Esophagus squamous epithelium (tissue), 5 donors: ENCODE results near the gene FAM118B. TPM values are rescaled to one million over a fixed set of nuclear protein-coding genes. Genes with fewer than 3 reads are reported as not detected.

Experiments
- DNase-seq: peaks from one replicate; lab custom pipeline; 2025; lab: John Stamatoyannopoulos, UW
- H3K27ac ChIP-seq, 4 donors: fragments of 200-600 bp; sonication (generic); one replicate each; pipeline ENCODE4 v1.5.1; 2016 to 2019; ENCODE audit warnings: mild to moderate bottlenecking in 1 of 4
- H3K27me3 ChIP-seq, 4 donors: fragments of 200-600 bp; sonication (generic); 1 replicate in 3 of 4; 2 replicates in 1 of 4; pipeline versions ENCODE4 v1.5.1 to v1.6.0; 2017 to 2021; ENCODE audit warnings: antibody characterized with exemption in 1 of 4
- H3K36me3 ChIP-seq, 3 donors: fragments of 200-600 bp; sonication (generic); one replicate each; pipeline ENCODE4 v1.5.1; 2016 to 2019
- H3K4me1 ChIP-seq, 3 donors: fragments of 200-600 bp; sonication (generic); one replicate each; pipeline ENCODE4 v1.5.1; 2017 to 2019
- H3K4me3 ChIP-seq, 4 donors: fragments of 200-600 bp; sonication (generic); 1 replicate in 3 of 4; 2 replicates in 1 of 4; pipeline ENCODE4 v1.5.1; 2016 to 2019; ENCODE audit warnings: mild to moderate bottlenecking in 2 of 4, moderate library complexity in 1 of 4
- H3K9me3 ChIP-seq, 3 donors: fragments of 200-600 bp; sonication (generic); one replicate each; pipeline ENCODE4 v1.5.1; 2016 to 2019
- POLR2A ChIP-seq, 4 donors: fragments of 450-650 bp; IDR thresholded peaks; one replicate each; pipeline ENCODE4 v1.6.1; 2017; ENCODE audit warnings: antibody characterized with exemption in 4 of 4, mild to moderate bottlenecking in 4 of 4, moderate library complexity in 3 of 4
- WGBS, 2 donors: methylation state at CpG; one replicate each; pipeline ENCODE4 v1.1.5; 2018; 5-methylcytosine and 5-hydroxymethylcytosine counted together
- intact Hi-C: fragments of 100-400 bp; cut with DNase I; formaldehyde crosslinking; loops from one replicate; pipeline ENCODE4 v1.15.0; 2022
- total RNA-seq, 4 donors: library from RNA; depleted of rRNA; stranded (reverse); fragments of >200 nt; gene quantifications; one replicate each; pipeline ENCODE4 v1.1.0, GENCODE V29; 2016
- TF ChIP-seq, protein P1 (sequence below), 6 experiments: fragments of 450-650 bp in 4 of 6; fragments of 200-600 bp in 2 of 6; sonication (generic) in 2 of 6; IDR thresholded peaks; one replicate each; pipeline ENCODE4 v1.5.1; 2016 to 2019; ENCODE audit warnings: antibody characterized with exemption in 6 of 6, mild to moderate bottlenecking in 4 of 6, moderate library complexity in 4 of 6
- donor health status: DM: yes; HTN: yes; CAD: no.

Gene FAM118B
- total RNA-seq, 4 donors from 2014 or later = 6.5 to 18.5 (median 13.6) TPM

DNA sequence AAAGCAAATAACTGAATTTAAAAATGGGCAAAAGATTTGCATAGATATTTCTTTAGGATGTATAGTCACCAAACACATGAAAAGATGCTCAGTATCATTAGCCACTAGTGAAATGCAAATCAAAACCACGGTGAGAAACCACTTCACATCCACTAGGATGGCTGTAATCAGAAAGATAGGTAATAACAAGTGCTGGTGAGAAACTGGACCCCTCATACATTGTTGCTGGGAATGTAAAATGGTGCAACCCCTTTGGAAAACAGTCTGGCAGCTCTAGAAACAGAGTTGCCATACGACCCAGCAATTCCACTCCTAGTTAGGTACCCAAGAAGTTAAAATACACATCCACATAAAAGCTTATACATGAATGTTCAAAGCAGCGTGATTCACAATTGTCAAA lies 16.5 kb upstream of the FAM118B start:
- TF ChIP-seq POLR2A (IDR thresholded peaks at IDR 0.05) = no peak
- TF ChIP-seq, protein P1, sequence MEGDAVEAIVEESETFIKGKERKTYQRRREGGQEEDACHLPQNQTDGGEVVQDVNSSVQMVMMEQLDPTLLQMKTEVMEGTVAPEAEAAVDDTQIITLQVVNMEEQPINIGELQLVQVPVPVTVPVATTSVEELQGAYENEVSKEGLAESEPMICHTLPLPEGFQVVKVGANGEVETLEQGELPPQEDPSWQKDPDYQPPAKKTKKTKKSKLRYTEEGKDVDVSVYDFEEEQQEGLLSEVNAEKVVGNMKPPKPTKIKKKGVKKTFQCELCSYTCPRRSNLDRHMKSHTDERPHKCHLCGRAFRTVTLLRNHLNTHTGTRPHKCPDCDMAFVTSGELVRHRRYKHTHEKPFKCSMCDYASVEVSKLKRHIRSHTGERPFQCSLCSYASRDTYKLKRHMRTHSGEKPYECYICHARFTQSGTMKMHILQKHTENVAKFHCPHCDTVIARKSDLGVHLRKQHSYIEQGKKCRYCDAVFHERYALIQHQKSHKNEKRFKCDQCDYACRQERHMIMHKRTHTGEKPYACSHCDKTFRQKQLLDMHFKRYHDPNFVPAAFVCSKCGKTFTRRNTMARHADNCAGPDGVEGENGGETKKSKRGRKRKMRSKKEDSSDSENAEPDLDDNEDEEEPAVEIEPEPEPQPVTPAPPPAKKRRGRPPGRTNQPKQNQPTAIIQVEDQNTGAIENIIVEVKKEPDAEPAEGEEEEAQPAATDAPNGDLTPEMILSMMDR (IDR thresholded peaks at IDR 0.05) = no peak
- H3K9me3 ChIP-seq = peaks cover 0 to 8% (median 0%) of the 10 kb centered on the region in 3 donors
- no peak overlapping the region for H3K27ac ChIP-seq
- peaks cover 7 to 94% (median 18%) of the 10 kb centered on the region in 3 donors for H3K36me3 ChIP-seq
- no peak overlapping the region for H3K4me3 ChIP-seq
- DNase-seq = no peak
- H3K4me1 ChIP-seq = peaks cover 0 to 3% (median 0%) of the 10 kb centered on the region in 3 donors
- no peaks in the 10 kb centered on the region for H3K27me3 ChIP-seq
- WGBS, 2 donors = 88 to 95% methylated on average over 3 of the region's 3 CpGs
- intact Hi-C loops = loop anchor here (5.0 kb wide), 1 partner anchor 273 kb away; no protein-coding TSS in a partner anchor

DNA sequence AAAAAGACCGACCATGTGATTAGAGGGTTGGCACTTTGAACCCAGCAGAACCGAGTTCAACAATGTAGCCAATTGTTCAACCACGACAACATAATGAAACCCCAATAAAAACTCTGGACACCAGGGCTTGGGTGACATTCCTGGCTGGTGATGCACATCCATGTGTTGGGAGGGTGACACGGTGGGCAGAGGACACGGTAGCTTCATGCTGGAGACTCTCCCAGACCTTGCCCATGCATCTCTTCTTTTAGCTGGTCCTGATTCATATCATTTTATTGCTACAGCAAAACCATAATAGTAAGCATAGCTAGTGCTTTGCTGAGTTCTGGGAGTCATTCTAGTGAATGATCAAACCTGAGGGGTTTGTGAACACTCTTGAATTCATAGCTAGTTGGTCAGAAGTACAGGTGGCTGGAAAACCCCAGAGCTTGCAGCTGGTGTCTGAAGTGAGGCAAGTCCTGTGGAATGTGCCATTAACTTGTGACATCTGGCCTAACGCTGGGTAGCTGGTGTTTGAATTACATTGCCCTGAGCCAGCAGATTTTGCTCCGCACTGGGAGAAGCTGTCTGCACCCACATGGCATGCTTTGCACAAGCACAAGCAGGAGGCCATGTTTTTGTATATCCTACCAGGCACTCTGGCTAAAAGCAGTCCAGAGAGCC lies 14.2 kb upstream of the FAM118B start:
- H3K4me1 ChIP-seq = peaks cover 0 to 3% (median 0%) of the 10 kb centered on the region in 3 donors
- H3K4me3 ChIP-seq = no peak overlapping the region
- no peak for DNase-seq
- no peak overlapping the region for H3K27ac ChIP-seq
- peaks cover 7 to 94% (median 19%) of the 10 kb centered on the region in 3 donors for H3K36me3 ChIP-seq
- no peaks in the 10 kb centered on the region for H3K27me3 ChIP-seq
- 95 to 99% methylated on average over 5 to 7 of the region's 7 CpGs for WGBS, 2 donors
- TF ChIP-seq POLR2A (IDR thresholded peaks at IDR 0.05) = no peak
- TF ChIP-seq, protein P1 (IDR thresholded peaks at IDR 0.05) = no peak
- intact Hi-C loops = loop anchor here (5.0 kb wide), 1 partner anchor 275 kb away; no protein-coding TSS in a partner anchor
- peaks cover 0 to 8% (median 0%) of the 10 kb centered on the region in 3 donors for H3K9me3 ChIP-seq

DNA sequence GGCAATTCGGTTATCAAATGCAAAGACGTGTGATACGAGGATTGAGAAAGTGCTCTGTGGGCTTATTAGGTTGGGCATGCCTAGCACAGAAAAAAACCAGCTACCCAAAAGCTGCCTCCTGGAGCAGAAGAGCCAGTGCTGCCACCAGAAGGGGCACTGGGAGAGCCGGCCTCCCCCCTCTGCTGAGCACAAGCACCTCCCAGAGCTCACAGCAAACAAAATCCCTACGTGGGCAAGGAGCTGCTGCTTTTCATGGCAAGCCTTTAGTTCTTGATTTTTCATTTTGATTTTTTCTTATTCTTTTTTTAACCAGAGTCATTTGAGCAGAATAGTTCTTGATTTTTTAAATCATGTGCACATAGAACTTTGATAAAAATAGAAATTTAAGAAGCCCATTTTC lies 12.9 kb upstream of the FAM118B start:
- 94 to 98% methylated on average over 4 to 5 of the region's 5 CpGs for WGBS, 2 donors
- no peak for TF ChIP-seq POLR2A (IDR thresholded peaks at IDR 0.05)
- TF ChIP-seq, protein P1 (IDR thresholded peaks at IDR 0.05) = no peak
- H3K9me3 ChIP-seq = peaks cover 0 to 8% (median 0%) of the 10 kb centered on the region in 3 donors
- intact Hi-C loops = loop anchor here (5.0 kb wide), 1 partner anchor 276 kb away; no protein-coding TSS in a partner anchor
- no peaks in the 10 kb centered on the region for H3K27me3 ChIP-seq
- no peak overlapping the region for H3K27ac ChIP-seq
- peaks cover 18 to 94% (median 32%) of the 10 kb centered on the region in 3 donors for H3K36me3 ChIP-seq
- no peak for DNase-seq
- H3K4me3 ChIP-seq = no peak overlapping the region
- H3K4me1 ChIP-seq = peaks cover 0 to 3% (median 0%) of the 10 kb centered on the region in 3 donors

DNA sequence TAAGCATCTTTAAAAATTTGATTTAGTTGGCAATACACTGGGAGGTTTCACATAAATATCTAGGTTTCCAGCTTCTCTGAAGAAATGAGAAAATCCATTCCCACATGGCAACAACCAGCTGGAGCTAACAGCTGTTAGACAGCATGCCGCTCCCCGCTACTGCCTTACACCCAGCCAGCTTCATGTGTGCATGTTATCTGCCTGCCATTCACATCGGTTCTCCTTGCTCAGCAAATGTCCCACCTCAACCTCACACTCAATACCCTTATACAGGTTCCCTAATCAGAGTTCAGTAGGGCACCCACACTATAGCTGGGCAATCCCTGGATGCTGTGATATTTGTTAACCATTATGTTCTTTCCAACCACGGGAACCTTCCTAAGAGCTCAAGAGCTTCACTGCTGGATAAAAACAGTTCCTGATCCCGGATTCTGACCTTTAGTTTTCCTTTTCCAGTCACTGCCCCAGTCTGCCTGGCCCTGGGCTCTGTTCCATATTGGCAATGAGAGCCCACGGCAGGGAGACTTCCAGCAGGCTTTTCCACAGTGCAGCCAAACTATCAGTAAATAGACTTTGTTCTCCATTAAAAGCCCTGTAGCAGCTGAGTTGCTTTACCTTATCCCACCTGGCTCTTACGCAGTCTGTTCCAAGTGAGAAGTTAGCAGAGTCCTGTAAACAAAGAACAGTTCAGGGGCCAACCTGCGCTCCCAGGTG lies 8.8 kb upstream of the FAM118B start:
- DNase-seq = no peak
- 81 to 89% methylated on average over 8 of the region's 8 CpGs for WGBS, 2 donors
- no peak overlapping the region for H3K27ac ChIP-seq
- intact Hi-C loops = no loop called here
- no peaks in the 10 kb centered on the region for H3K4me1 ChIP-seq
- no peak overlapping the region for H3K4me3 ChIP-seq
- H3K27me3 ChIP-seq = no peaks in the 10 kb centered on the region
- TF ChIP-seq, protein P1 (IDR thresholded peaks at IDR 0.05) = no peak
- no peak for TF ChIP-seq POLR2A (IDR thresholded peaks at IDR 0.05)
- H3K9me3 ChIP-seq = peaks cover 0 to 2% (median 0%) of the 10 kb centered on the region in 3 donors
- H3K36me3 ChIP-seq = peaks cover 22 to 100% (median 43%) of the 10 kb centered on the region in 3 donors

DNA sequence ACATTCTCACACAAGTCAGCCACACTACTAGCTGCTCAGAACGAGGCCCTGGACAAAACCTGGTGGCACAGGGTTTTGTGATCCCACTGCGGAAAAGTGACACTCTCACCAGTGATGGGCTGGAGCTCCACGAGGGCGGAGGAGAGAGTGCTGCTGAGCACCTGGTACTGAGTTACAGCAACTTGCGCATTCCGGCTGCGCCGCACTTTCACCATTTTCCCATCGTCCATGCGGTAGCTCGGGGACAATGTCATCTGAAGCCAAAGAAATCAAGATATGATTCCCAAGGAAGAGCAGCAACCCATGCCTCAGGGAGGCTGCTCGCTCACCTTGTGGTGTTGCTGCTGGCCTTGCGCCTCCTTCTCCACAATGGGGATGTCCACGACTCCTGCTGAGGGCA lies 6.2 kb upstream of the FAM118B start:
- TF ChIP-seq POLR2A (IDR thresholded peaks at IDR 0.05) = no peak
- TF ChIP-seq, protein P1 (IDR thresholded peaks at IDR 0.05) = no peak
- H3K4me3 ChIP-seq = no peak overlapping the region
- H3K27me3 ChIP-seq = no peaks in the 10 kb centered on the region
- no peak overlapping the region for H3K27ac ChIP-seq
- H3K4me1 ChIP-seq = peaks cover 0 to 6% (median under 1%) of the 10 kb centered on the region in 3 donors
- intact Hi-C loops = no loop called here
- peaks cover 15 to 96% (median 52%) of the 10 kb centered on the region in 3 donors for H3K36me3 ChIP-seq
- WGBS, 2 donors = 95 to 97% methylated on average over 11 to 14 of the region's 14 CpGs
- DNase-seq = no peak
- no peaks in the 10 kb centered on the region for H3K9me3 ChIP-seq
